Measurements from ENCODE around the gene WDR55.
"Not testable (repeated sequence)": the region's sequence is repeated elsewhere in the genome, so short reads cannot be mapped to it uniquely, and the experiment has no call there.

WDR55 gene

GRCh38 chr5:140713562-140714094 is 48.9 kb downstream of the WDR55 start:
- no peak for FAIRE-seq

- not testable (repeated sequence) for FAIRE-seq
Measured at GRCh38 chr5:140716238-140716637, 51.5 kb downstream of the WDR55 start.

- FAIRE-seq = no peak
Measured at GRCh38 chr5:140718266-140718592, 53.5 kb downstream of the WDR55 start.

- not testable (repeated sequence) for FAIRE-seq
Measured at GRCh38 chr5:140720738-140721137, 56.0 kb downstream of the WDR55 start.

GRCh38 chr5:140721395-140721794 is 56.7 kb downstream of the WDR55 start:
- not testable (repeated sequence) for FAIRE-seq
